Fibroblast of pulmonary artery (primary cell): Measurements from ENCODE around the gene TXNRD2.
A peak's percentile ranks its signal among the peaks of the same experiment; 100 is the strongest.

Source experiments
- DNase-seq: peaks from one replicate; pipeline ENCODE4 v3.0.0-alpha.2; 2010; ENCODE audit warnings: low read depth
- H3K4me3 ChIP-seq: replicated peaks from 2 replicates; pipeline ENCODE4 v1.5.1; 2011; ENCODE audit warnings: low read depth, mild to moderate bottlenecking, control low read depth, low read length, moderate library complexity
- CTCF ChIP-seq: IDR thresholded peaks from 2 replicates; pipeline ENCODE4 v1.5.1; 2011; ENCODE audit warnings: mild to moderate bottlenecking, control low read depth, low read length, inconsistent platforms; ENCODE audit errors: missing control alignments

Gene TXNRD2

GRCh38 chr22:19891317-19892256 is 50.0 kb downstream of the TXNRD2 start:
- peak overlapping the region; percentile 12 for H3K4me3 ChIP-seq
- DNase-seq, result peak; percentile 79
- TF ChIP-seq CTCF, result no peak

GRCh38 chr22:19890502-19891316 is 50.9 kb downstream of the TXNRD2 start:
- H3K4me3 ChIP-seq, result no peak overlapping the region
- TF ChIP-seq CTCF, result no peak
- no peak for DNase-seq

GRCh38 chr22:19889951-19890350 is 51.7 kb downstream of the TXNRD2 start:
- no peak for TF ChIP-seq CTCF
- no peak for DNase-seq
- H3K4me3 ChIP-seq, result no peak overlapping the region

- no peak for DNase-seq
- TF ChIP-seq CTCF, result no peak
- H3K4me3 ChIP-seq, result no peak overlapping the region
Measured at GRCh38 chr22:19888131-19888746, 53.4 kb downstream of the TXNRD2 start.

GRCh38 chr22:19887256-19887985 is 54.2 kb downstream of the TXNRD2 start:
- H3K4me3 ChIP-seq, result no peak overlapping the region
- no peak for TF ChIP-seq CTCF
- no peak for DNase-seq

GRCh38 chr22:19886605-19887255 is 54.9 kb downstream of the TXNRD2 start:
- TF ChIP-seq CTCF, result no peak
- H3K4me3 ChIP-seq, result no peak overlapping the region
- DNase-seq, result peak; percentile 37
